Occipital lobe (tissue), 2 donors: ENCODE data around the gene UNC5C. TPM values are rescaled to one million over a fixed set of nuclear protein-coding genes. Genes with fewer than 3 reads are reported as not detected.

Source experiments
- DNase-seq: peaks from one replicate; lab custom pipeline; 2025; lab: John Stamatoyannopoulos, UW
- total RNA-seq: library from RNA; depleted of rRNA; stranded (reverse); fragments of >200 nt; gene quantifications from one replicate; pipeline ENCODE4 v1.2.3, GENCODE V29; 2014

The UNC5C gene
- total RNA-seq, 1 donor from 2014 or later = 23.7 TPM

DNA sequence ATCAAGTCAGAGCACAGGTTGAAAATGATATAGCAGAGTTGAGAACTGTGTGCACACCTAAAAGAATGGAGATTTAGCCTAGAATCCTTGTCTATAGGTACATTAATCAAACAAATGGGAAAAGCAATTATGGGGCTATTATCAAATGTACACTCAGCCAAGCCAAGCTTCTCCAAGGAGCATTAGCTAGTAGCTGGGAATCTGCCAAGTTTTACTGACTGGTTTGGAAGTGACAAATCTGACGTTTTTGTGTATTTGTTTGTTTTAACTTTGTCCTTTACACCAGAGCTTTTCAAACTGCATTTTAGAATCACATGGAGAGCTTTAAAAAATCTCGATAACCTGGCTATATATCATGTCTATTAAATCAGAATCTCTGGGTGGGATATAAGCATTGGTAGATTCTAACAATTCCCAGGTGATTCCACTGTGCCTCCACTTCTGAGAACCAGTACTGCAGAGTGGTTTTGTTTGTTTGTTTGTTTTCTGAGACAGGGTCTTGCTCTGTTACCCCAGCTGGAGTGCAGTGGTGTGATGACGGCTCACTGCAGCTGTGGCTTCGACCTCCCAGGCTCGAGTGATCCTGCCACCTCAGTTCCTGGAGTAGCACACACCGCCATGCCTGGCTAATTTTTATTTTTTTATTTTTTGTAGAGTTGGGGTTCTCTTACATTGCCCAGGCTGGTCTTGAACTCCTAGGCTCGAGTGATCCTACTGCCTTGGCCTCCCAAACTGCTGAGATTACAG lies 279.8 kb downstream of the UNC5C start:
- DNase-seq = no peak

DNA sequence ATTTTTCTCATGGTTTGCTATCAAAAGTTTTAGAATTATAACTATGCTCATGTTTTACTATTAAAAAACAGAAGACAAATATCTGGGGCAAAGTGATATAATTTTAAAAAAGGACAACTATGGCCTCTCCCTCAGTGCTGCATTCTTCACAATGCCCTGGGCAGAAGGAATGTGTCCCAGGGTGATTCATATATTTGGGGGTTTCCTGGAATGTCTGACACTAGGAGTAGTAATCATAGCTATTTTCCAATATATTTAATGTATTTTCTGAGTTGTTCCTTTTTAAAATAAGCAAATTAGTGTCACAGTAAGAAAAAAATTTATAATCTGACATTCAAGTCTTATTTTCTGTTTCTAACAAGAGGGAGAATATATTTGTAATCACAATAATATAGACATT lies 281.7 kb downstream of the UNC5C start:
- no peak for DNase-seq

DNA sequence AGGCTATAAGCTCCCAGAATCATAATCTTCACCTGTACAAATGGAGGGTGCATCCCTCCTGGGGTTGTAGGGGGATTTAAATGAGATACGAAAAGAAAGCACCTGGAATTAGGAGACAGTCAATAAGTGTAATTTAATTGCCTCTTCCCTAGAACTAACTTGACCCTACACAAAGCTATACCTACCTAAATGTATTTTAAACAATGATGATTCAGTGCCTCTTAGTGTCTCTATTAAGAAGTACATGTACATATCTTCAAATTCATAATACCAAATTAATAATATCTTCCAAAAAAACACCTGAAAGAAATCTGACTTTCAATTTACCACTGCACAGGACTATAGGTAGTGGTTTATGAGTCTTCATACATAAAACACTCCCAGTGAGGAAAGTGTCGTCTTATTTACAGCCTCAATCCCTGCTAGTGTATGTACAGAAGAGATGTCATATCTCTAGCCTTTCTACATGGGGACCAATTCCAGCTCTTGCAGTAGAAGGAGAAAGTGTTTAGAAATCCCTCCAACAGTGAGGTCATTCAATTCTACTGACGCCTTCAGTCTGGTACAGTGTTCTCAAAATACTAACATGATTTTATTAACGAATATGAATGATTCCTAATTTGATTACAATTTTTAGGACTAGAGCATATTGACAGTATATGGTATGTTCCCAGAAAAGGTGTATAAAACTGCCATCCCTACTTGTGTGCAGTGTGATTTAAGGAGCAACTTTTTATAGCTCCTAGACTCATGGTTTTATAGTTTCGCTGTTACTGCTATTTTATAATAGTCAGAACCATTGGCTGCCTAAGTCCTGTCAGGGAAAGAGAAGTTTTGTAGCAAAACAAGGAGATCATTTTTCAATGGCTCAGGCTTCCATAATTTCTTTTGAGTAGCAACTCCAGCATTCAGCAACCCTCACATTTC lies 282.7 kb downstream of the UNC5C start:
- DNase-seq = no peak

DNA sequence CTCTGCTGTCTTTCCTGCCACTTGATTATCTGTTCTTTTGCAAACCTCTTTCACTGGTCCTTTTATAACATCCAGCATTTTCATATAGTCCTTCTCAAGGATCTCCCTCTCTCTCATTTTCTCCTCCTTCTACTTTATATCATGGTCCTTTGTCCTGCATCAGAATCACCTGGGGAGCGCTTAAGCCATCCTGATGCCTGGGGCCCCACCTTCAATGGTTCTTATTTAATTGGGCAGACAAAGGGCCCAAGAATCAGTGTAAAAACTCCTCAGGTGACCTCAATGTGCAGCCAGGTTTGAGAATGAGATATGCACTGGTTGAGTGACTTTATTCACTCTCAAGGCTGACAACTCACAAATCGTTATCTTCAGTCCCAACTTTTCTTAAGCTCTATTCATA lies 283.9 kb downstream of the UNC5C start:
- no peak for DNase-seq

DNA sequence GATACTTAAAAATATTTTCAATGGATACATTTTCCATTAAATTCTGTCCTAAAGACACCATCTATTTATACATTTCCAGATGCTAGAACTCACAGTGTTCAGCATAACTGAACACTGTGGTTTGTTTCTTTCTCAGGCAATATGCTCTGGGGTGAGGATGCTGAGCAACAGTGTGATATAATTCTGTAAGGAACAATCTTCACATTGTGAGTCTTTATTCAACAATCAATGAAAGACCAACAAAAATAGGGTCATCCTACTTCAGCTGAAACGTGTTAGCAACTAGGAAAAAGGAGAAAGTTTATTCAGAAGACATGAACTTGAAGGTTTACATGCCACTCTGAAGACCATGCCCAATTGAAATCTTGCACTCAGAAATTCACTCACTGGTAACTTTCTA lies 284.8 kb downstream of the UNC5C start:
- no peak for DNase-seq

DNA sequence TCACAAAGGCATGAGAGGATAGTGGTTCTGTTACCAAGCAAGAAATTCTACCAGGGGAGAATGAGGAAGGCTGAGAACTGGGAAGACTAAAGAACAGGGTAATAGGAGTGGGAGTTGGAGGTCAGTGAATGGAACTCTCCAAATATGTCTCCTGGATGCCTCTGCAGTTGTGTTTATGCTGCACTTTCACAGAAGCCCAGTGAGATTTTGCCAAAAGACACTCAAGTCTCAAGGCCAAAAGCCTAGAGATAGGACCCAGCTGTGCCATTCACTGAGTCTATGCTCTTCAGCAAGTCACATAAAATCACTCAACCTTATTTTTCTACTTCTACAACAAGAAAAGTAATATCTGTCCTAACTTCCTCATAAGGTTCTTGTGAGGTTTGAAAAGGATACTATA lies 285.4 kb downstream of the UNC5C start:
- no peak for DNase-seq

DNA sequence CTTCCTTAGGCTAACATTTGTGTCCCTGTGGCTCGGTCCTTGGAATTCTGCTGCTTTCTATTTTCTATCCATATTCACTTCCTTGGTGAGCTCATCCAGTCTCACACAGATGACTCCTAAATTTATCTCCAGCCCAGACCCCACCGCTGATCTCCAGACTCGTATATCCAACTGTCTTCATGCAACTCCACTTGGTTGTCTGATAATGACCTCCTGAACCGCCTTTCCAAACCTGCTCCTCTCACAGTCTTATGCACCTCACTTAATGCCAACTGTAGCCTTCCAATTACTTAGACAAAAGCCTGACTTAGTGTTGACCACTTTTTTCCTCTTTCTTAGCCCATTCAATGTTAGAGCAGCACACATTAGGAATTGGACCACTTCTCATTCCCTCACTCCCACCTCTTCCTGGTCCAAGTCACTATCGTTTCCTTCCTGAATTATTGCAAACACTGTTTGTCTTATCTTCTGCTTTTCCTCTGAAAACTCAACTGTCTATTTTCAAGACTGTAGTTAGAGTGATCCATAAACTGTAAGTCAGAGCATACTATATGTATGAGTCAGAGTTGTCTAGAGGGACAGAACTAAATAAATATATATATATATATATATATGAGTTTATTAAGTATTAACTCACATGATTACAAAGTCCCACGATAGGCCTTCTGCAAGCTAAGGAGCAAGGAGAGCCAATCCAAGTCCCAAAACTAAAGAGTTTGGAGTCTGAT lies 292.5 kb downstream of the UNC5C start:
- no peak for DNase-seq

DNA sequence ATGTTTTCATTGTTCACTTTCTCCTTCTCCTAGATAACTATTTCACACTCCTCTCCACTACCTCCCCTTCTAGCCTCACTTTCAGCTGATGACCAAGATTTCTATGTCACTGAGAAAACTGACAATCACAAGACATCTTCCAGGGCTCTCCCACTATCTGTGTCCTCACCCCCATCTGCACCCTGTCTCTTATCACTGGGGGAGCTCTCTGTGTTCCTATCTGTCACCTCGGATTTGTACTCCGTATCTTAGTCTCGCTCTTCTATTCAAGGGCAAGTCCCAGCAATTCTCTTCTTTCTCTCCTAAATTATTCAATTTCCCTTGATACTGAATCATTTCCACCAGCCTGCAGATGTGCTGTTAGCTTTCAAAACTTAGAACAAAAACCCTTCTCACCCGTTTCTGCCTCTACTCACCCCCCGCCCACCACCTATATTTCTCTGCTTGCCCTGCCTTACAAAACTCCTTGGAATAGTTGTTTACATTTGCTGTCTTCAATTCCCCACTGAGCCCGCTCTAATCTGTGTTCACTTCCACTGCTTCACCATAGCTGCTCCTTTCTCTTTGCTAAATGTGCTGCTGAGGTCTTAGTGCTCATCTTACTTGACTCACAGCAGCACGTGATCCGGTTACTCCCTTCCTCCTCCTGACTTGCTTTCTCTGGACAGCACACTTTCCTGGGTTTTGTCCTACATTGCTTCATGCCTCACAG lies 293.2 kb downstream of the UNC5C start:
- DNase-seq = peak; percentile 6

DNA sequence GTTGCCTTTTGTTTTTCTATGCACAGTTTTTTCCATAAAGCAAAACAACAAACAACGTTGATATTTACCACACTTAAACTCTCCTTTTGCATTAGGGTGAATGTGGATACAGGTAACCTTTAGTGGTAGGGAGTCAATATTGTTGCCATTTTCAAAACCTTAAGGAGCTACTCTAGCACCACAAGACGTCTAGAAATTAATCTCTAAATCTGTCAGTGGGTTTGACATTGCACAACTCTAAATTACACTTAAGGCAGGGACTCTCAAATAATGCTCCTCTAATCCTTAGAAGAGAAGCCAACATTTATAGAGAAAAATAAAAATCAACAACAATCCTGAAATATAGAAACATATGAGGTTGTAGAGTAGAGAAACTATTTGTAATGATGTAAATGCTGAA lies 297.2 kb downstream of the UNC5C start:
- DNase-seq = no peak

DNA sequence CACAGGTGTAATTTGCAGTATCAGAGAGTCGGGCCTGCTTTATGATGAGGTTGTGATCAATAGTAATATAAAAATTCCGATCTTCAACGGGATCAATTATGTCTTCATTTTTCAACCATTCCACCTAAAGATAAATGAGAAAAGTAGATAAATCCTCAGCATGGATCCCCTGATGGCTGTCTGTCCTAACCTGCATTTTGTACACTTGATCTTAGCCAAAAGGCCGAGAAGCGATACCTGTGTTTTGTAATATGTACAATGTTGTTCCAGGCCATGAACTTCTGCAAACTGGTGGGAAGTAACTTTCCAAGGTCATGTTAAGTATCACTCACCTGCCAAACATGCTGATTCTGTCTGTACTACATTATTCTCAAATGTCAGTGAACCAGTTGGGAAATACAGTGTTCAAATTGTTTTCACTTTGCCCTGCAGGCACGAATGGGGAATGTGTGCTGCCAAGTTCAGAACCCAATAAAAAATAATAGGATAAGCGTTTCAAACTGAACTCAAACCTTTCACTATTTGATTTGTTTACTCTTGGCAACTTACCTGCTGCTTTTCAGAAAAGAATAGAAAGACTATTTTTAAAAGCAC lies 298.1 kb downstream of the UNC5C start:
- no peak for DNase-seq

DNA sequence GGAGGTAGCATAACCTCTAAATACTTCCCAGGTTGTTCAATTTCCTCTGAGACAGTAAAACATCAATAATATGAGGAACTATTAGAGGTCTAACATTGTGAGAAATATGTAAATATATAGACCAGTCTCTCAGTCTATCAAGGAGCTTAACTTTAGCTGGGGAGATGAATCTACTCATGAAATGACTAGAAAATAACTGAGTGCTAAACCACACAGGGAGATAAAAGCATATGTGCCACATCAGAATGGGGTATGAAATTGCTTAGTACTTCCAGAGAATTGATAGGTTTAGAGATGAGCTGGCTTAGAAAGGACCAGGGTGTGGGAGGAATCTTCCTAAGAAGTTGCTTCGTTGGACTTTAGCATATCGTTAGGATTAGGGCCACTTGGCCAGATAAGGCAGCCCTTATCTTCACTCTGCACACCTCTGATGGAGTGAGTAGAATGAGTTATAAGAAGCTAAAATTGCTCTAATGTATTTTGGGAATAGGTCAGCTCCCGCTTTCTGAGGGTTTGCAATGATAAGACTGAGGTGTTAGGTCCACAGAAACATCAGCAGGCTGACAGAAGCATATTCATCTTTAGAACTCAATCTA lies 299.2 kb downstream of the UNC5C start:
- no peak for DNase-seq

DNA sequence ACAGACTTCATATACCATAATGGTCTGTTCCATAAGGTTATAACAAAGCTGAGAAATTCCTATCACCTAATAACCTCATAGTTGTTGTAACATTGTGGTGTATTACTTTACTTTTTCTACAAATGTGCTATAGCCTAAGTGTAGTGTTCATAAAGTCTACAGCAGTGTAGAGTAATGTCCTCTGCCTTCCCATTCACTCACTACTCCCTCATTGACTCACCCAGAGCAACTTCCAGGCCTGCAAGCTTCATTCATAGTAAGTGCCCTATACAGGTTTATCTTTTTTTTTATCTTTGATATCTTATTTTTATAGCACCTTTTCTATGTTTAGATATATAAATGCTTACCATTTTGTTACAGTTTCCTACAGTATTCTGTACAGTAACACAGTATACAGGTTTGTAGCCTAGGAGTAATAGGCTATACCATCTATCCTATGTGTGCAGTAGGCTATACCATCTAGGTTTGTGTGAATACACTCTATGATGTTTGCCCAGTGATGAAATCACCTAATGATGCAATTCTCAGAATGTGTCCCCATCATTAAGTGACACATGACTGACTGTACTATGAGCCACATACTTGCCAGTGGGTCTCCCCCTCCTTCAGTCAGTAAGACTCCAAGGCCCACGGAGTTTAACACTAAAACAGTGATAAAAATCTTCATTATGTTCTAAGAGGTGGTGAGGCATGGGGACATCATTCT lies 299.9 kb downstream of the UNC5C start:
- no peak for DNase-seq

DNA sequence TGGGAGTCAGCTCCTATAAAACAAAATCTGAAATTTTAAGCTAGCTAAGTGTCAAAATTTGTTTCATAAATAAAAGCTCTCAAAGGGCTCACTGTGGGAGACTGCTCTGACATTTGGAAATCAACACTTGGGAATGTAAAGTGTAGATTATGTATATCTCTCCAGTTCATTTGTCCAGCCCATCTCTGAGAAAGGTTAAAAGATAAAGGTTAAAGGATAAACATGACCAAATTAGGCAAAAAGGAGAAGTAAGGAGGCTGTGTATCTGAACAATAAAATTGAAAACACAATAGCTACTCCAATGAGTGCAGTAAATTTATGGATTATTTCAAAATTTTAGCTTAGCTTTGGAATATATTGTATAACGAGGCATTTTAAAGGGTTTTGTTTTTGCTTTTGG lies 304.9 kb downstream of the UNC5C start:
- no peak for DNase-seq

DNA sequence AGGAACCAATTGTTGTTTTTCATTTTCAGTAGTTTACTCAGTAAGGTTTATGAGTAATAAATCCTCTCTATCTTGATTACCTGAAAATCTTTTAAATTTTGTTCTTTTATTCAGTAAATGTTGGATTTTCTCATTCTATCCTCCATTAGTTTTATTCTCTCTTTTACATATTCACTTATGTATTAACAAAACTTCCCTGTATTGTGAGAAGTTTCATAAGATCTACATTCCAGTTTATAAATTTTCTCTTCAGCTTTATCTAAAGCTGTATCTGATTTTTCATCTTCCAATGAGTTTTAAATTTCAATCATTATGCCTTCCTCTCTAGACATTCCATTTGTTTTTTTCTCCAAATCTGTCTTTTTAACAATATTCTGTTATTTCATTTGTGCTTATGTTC lies 310.2 kb downstream of the UNC5C start:
- no peak for DNase-seq

DNA sequence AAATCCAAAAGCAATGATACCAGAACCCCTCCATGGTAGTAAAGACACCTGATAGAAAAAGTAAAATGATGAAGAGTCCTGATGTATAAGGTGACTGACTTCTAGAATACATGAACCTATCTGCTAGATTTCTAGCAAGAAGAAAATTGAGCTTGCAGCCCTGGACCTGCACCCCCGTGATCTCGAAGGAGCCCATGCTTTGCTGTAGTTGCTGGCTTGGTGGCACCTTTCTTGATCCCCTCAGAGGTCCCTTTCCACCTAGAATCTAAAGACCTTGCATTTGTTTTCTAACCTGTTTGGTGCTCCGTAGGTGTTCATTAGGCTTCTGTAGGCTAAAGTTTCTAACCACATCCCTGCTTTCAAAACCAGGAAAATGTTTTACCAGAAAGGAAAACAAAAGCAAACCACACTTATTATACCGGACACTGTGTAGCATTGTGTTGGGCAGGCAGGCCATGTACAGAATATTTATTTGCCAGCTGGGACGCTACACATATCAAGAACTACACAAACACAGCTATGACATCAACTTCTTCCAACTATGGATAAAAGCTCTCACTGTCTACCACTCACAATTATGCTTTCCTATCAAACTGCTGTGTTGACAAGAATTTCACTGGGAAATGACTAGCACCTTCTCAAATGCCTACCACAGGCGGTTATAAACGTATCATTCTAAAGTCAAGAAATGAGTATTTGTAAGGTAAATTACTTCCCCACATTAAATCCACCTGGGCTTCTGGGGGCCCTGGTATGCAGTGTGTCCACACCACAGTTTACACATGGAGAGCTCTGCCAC lies 316.2 kb downstream of the UNC5C start:
- DNase-seq = no peak

DNA sequence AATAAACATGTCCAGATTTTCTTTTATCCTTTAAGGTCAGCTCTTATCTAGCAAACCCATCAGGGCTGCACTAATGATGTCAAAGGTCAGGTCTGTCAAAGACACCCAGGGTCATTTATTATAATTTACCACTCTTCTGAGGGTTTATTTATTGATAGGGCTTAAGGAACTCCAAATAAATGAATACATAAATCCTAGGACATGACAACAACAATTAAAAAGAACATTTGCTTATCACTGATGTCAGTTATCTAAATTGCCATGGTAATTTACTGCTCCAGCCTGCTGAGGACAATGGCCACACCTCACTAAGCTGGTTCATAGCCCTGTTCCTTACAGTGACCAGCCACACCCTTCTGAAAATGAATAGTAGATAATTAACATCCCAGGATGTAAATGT lies 317.1 kb downstream of the UNC5C start:
- no peak for DNase-seq

DNA sequence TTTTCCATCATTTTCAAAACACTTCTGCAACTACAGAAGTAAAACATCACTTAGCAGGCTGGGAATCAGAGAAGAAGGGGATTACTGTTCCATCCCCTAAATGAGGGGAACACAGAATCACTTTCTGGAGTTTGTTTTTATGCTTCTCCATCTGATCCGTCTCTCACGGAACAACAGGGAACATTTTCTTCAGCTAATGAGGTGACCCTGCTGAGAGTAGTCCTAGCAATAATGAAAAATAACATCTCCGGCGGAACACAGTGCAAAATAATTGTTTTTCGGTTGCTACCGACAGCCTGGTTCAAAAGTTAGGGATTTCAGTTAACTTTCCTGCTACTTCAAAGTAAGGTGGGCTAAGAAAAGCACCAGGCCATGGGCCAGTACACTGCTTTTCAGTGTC lies 322.9 kb downstream of the UNC5C start:
- DNase-seq = no peak

DNA sequence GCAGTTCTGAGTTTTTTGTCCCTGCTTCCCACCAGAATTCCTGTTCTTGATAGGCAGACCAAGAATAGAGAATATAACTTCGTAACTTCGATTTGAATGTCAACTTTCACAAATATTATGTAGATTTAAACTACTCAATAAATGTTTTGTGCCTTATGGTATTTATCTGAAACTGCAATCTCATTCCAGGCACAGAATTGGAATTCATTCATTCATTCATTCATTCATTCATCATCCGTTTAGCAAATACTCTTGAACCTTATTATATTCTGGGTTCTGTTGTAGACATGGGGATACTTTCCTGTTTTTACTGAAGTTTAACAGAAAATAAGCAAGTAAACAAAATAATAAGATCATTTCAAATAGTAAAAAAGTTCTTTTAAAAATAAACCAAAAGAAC lies 324.4 kb downstream of the UNC5C start:
- no peak for DNase-seq
